Activated T-cell treated with anti-CD3 and anti-CD28 coated beads, Interleukin-2, amount 50 U/mL, for 1 hour (primary cell): ENCODE measurements around the gene PSMG4.

ENCODE experiments used
- DNase-seq: peaks from one replicate; pipeline ENCODE4 v3.0.0-alpha.2; 2020

The PSMG4 gene

DNA sequence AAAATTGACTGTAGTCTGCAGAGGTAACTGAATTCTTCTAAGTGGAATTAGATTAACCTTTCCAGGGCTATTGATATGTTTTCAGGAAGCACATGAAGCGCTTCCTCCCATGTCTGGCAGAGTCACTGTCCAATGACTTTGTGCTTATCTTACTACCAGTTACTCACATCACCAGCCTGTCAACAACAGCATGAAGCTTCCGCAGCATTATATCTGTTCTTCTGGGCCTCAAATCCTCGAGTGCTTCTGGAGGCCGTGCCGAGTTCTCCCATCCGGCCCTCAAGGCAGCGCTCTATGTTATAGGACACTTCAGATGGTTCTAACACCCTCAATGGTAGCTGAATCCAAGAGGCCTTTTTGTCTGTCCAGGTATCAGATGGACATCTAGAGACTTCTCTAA lies 33.2 kb downstream of the PSMG4 start:
- DNase-seq, result no peak

DNA sequence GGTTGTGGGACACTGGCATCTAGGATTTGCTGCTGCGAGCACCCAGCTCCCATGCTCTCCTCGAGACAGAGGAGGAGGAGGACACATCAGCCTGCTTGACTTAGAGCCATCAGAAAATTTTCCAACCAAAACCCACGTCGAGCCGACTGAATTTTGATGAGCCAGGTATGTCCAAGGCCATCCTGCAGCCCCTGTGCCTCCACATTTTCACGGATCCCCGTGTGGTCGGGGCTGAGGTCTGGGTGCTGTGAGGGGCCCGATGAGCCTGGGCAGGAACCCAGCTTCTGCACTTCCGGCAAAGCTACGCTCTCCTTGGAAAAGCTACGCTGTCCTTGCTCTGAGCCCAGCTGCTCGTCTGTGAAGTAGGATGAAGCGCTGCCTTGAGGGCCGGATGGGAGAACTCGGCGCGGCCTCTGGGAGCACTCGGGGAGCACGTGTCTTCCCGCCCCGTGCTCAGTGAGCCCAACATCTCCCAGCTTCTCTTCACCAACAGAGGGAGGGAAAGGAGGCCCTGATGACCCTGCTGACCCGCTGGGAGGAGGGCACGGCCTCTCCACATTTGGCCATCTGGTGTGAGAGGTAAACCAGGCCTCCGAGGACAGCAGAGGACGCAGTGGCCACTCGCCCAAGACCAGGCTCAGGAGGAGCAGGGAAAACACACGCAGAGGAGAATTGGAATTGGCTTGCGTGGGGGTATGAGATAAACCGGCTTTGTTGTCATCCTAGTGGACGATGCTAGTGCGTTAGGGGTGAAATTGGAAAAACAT lies 33.9 kb downstream of the PSMG4 start:
- no peak for DNase-seq

DNA sequence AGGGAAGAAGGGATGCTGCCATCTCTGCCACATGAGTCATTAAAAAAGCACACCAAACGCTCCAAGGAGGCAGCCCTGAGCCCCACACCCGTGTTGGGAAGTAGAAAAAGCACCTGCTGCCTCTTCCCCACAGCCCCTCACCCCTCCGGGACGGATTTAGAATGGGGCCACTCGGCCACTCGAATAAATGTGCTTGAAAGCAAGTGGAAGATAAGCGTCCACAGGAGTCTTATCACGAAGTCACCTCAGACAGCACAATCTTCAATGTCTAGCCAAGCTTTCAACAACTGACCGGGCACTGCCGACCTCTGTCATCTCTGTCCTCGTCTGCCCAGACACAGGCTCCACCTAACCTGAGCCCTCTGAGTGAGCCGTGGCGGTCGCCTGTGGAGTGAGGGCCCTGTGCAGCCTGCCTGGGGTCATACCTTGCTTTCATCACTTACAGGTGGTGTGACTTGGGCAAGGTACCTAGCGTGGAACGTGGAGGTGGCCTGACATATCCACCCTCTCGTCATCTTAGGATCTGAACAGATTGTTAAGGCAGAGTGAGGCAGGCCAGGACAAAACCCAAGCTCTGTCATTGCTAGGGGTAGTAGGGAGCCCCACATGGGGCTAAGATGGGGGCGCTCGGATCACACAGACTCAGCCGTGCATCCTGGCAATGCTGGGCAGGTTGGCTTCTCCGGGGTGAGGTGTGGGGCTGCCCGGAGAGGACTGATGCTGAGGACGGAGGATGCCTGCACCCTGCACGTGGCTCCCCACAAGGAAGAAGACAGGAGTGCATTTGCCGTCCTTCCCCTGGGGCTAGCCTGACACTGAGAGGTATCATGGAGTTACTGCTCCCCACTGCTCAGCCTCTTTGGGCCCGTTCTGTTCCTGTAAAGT lies 34.8 kb downstream of the PSMG4 start:
- DNase-seq, result no peak

DNA sequence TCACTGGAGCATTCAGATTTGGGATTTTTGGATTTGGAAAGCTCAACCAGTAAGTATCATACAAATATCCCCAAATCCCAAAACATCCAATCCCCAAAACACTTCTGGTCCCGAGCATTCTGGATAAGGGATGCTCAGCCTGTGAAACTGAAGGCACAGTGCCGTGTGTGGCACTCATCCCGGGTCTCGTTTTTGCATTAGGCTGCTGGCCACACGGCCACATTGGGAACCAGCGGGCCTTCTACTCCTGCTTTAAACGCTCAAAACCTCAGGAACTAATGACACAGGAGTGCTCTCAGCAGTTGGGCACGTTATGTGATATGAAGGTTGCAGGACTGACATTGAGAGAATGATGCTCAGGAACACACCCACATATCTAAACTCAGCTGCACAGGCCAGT lies 35.6 kb downstream of the PSMG4 start:
- no peak for DNase-seq

DNA sequence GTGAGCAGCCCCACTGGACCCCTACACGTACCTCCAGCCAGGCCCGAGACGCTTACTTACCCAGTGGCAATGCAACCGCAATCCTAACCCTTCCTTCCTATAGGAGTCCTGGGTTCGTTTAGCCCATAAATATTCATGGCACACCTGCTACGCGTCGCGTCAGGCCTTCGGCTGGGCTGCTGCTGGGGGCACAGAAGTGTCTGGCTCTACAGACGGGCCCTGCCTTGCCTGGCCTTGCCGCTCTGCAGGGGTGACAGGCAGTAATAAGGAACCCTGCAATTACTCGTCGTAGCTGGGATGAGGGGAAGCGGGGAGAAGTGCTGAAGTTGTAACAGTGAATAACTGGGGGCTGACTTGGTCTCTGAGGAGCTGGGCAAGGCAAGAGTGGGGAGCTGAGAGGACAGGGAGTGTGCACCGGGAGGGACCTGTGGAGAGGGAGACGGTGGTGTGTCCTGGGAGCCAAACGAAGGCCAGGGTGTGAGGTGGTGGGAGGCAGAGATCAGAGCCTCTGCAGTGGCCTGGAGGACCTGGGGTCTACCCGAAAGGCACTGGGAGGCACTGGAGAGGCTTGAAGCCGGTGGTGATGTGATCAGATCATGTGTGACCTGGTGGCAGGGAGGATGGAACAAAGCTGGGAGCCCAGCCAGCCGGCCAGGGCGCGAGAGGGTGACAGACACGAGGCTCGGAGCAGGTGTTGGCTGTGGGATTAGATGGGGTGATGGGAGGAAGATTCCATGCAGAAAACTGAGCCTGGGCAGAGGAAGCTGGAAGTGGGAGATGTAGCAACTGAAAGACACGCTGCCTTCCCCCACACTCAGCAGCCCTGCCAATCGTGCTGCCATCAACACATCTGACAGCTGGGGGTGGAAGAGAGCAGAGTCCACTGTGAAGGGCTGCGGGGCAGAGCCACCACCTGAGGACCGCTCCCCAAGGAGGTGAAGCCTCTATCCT lies 36.4 kb downstream of the PSMG4 start:
- no peak for DNase-seq

DNA sequence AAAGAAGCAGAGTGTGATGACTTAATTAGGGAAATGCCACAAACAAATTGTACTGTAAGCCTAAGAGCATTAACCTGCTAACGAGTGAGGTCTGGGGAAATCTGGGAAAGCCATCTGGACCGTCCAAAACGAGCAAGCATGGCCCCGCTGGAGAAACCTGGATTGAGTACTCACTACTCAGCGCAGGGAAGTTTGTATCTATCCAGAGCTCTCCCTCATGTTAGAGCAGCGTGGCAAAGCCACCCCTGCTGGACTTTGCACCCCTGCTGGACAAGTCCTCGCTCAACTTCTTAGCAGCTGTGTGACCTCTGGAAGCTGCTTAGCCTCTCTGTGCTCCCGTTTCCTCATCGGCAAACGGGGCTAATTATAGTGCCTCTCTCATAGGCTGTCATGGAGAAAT lies 37.3 kb downstream of the PSMG4 start:
- peak; percentile 4 for DNase-seq

DNA sequence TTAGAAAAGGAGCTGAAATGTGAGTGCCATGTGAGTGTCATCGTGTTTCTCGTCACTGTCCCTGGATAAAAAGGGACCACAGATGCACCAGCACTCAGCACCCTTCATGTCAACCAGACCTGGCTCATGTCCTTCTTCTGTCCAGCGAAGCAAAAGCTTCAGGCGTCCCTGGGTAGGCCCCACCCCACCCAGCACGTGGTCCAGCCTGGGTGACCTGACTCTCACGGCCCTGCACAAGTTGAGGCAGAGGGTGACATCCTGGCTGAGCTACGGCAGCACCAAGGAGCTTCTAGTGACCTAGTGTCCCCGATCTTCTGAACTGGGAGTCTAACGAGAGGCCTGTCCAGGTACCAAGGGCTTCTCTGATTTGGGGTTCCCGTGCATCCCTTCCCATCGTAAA lies 37.8 kb downstream of the PSMG4 start:
- no peak for DNase-seq

DNA sequence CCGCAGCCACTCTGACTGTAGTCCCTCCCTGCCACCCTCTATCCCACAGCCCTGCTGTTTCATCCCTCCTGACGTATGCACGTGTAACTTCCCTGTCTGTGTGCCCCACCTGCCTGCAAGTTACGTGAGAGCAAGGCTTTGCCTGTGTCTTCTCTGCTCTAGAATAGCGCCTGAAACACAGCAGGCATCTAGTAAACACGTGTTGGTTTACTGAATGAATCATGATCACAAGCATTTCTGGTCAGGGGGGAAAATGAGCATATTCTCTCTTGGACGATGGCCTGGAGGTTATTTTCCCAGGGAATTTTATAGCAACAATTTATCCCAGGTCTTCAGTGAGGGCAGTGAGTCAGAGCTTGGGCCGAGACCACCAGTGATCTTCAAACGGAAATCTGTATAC lies 38.3 kb downstream of the PSMG4 start:
- DNase-seq, result no peak

DNA sequence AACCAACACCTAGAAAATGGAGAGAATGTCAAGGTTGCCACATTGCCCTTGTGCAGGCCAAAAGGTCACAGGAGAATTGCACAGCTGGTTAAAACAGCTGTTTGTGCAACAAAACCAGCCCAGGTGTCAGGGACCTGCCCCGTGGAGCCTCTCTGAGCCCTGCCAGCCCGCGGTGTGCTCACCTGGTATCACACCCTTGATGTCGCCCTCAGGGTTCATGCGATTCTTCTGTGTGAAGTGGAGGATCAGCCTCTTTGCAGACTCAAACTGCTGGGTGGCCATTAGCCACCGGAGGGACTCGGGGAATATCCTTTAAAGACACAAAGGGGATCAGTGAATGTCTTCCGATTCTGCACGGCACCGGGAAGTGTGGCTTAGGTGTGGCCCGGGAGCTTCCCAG lies 39.2 kb downstream of the PSMG4 start:
- DNase-seq, result no peak

DNA sequence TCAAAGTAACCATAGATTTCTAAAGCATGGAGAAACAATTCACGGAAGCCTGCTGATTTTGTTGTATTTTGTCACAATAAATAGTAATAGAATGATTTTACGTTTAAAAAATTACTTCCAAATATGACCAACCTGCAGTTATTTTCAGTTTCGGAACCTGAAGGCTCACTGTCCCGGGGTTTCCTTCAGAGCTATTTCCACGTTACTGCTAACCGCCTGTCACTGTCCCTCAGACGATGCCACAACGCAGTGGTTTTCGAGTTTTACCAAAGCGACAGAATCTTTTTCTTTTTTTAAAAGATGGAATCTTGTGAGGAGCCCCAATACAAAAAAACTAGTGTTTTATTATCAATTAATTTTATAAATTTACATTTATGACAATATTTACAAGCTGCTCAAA lies 40.5 kb downstream of the PSMG4 start:
- no peak for DNase-seq

DNA sequence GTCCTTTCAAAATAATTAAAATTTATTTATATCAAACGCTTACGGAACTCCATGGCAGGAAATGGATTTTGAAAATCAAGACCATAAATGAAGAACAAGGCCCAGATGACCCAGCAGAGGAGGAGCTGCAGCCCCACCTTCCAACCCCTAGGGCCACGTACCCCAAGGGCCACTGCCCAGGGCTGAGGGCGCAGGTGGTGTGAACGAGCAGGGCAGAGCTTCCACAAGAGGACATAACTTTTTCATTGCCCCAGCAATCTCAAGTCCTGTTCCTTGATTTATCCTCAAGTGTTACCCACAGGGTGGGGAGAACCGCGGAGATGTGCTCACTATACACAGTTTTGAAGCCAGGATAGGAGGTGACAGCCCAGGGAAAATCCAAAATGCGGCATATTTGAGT lies 42.8 kb downstream of the PSMG4 start:
- no peak for DNase-seq

DNA sequence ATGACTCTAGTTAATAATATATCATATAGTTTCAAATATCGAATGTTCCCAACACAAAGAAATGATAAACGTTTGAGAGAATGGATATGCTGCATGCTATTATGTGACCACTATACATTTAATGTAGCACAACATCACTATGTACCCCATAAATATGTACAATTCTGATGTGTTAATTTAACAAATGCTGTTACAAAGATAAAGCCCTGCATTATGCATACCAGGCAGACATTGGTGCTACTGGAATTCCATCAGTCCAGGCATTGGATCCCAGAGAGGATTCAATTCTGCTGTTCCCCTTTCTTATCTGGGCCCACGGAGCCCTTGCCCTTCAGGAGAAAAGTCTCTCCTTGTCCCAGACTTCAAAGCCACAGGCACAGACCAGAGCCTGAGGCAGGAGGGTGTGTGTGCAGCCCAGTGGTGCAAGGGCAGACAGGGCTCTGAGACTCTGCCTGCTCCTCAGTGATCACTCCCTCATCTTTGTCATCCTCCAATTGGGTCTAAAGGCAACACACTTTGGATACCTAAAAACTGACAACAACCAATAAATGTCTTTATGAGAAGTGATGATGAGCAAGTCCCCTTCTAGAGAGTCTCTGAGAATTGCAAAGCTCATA lies 45.2 kb downstream of the PSMG4 start:
- no peak for DNase-seq

DNA sequence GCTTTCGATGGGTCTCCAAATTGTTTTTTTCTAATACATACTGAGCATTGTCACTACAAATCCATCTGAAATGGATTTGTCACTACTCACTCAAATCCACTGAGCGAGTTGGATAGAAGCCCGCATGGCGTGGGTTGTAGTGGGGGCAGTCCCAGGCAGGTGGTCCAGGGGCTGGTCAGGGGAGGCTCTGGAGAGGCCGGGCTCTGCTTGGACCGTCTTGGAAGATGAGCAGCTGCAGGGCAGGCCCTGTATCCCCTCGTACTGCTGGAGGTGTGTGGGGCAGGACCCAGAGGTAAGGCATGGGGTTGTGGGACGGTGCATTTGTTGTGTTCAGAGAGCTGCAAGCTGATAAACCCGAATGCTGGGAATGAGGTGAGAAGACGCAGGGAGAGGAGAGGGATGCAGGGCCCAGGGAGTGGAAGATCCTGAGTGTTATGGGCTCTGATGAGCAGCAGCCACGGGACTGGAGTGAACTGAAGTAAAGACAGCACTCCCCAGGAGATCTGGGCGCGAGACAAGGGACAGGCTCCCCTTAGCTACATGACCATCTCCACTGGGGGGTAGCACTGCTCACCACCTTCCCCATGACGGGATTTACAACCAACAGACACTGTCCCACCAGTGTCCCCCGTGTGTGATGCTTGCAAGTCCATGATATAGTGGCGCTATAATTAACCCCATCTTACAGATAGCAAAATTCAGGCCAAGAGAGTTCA lies 45.9 kb downstream of the PSMG4 start:
- no peak for DNase-seq

DNA sequence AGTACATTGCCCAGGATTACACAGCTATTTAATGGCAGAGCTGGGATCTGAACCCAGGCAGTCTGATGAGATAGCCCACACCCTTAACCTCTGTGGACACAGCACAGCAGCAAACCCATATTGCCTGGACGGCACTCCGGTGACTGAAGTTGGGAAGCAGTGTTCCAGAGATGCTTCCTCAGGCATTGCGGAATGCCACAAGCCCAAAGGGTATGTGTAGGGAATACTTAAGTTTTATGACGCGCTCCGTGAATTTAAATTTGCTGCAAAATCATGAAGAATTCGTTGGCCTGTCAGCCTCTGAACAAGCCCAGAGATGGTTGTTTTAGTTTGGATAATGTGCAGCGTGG lies 46.4 kb downstream of the PSMG4 start:
- no peak for DNase-seq

DNA sequence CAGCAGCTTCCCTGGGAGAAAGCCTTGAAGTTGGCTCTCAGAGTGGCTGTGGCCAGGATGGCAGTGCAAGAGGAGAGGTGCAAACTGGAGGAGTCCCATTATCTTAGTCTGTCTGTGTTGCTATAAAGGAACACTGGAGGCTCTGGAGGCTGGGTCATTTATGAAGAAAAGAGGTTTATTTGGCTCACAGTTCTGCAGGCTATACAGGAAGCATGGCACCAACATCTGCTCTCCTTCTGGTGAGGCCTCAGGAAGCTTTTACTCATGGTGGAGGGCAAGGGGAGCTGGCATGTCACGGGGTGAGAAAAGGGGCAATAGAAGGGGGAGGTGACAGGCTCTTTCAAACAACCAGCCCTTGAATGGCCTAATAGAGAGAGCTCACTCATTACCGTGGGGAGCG lies 47.1 kb downstream of the PSMG4 start:
- no peak for DNase-seq

DNA sequence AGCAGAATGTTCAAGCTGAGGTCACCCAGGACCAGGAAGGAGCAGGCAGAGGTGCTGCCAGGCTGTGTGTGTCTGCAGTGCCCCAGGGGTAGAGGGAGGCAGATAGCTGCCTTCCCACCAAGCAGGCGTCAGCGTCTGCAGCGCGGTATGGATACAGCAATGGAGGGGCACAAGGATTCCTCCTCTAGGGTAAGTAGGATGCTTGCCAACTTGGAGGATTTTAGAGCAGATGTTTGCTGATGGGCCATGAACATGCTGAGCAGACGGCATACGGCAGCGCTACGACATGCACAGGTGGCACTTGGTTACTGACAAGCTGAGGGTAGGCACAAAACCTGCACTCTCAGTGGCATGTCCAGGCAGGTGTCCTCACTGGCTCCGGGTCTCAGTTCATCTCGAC lies 48.1 kb downstream of the PSMG4 start:
- no peak for DNase-seq

DNA sequence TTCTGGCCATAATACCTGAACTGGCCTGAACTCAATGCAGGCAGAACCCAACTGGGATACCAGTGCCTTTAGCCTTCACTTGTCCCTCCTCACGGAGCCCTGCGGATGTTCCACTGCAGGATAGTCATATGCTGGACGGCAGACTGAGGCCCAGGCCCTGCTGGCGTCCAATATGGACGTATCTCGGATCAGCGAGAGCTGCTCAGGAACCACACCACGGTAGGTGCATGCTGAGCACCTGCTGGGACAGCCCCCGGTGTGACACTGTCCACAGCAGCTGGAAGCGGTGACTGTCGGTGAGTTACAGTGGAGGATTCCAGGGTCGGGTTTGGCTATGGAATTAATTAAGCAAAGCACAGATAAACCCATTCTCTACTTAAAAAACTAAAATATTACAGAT lies 48.7 kb downstream of the PSMG4 start:
- no peak for DNase-seq

DNA sequence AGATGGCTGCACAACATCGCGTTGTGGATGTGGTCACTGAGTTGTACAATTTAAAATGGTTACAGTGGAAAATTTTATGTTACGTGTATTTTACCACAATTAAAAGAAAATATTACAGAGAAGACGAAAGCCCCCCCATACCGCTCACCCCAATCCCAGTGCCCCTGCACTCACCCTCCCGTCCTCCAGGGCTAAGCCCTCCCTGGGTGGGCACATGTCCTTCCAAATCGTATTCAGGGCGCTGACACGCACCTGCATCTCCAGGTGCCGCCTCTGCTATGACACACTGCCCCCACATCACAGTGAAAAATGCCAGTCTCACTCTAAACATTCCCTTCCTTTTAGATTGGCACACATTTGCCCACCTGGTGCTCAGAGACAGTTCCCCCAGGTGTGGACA lies 49.4 kb downstream of the PSMG4 start:
- no peak for DNase-seq

DNA sequence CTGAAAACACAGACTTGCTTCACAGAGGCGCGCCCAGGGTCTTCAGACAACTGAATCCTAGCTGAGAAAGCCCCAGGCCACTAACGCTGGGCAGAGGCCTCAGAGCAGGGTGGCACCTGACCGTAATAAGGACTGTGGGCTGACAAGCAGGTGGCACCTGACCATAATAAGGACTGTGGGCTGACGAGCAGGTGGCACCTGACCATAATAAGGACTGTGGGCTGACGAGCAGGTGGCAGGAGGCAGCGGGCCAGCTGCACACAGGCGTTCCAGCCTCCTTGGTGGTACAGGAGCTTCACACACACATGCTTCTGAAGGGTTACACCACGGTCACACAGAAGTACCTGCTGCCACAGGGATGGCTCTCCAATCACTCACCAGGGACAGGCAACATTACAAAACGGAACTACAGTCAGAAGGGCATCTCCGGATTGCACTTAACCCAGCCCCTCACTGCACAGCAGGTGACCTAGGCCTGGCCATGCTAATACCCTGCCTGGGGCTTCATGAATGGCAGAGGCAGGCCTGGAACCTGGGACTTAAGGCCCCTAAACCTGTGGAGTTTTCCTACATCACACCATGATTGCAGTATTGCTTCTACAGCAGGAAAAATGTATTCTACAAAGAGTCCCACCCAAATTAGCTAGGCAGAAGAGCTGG lies 50.8 kb downstream of the PSMG4 start:
- DNase-seq, result no peak

DNA sequence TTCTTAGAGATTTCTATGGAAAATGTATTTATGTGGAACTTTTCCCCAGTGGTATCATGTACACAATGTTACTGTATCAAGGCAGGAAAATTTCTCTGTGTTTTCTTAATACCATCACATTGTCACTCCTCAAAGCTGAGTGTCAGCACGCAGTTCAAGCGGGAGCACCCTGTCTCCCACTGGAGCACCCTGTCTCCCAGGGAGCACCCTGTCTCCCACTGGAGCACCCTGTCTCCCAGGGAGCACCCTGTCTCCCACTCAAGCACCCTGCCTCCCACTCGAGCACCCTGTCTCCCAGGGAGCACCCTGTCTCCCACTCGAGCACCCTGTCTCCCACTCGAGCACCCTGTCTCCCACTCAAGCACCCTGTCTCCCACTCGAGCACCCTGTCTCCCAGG lies 51.3 kb downstream of the PSMG4 start:
- DNase-seq, result no peak

DNA sequence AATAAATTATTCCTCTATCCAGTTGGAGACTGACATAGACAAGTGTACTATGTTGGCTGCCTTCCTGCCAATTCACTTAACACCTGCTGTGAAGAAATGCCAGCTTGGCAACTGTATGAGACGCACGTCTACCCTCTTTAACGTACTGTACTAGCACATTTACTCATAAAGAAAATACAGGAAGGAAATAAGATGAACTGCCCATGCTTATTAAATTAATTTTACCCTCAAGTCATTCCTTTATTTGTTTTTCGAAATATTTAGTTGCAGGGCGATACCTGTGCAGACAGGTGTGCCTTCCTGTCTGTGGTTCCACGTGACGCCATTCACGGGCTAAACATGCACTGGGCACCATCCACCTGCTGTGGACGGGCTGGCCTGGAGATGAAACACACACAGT lies 52.0 kb downstream of the PSMG4 start:
- no peak for DNase-seq

DNA sequence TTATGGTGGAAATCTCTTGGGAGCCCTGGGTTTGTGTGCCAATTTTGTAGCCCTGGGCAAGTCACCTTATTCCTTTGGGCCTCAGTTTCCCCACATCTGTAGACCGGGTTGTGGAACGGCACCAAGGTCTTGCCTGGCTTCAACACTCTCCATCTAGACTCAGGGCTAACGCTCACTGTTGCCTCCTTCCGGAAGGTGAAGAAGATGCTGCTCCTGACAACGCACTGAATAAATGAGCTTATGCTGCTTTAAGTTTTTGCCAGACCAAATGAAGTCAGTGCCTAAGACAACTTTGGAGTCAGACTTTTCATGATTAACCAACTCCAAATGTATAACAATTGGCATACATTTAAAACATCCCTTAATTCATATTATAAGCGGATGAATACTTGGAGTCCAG lies 53.1 kb downstream of the PSMG4 start:
- no peak for DNase-seq
